ENCODE data around the gene PBX3. TPM values are rescaled to one million over a fixed set of nuclear protein-coding genes. Genes with fewer than 3 reads are reported as not detected.

The PBX3 gene
- total RNA-seq, 1 donor from 2014 or later = 57.7 TPM

- DNase-seq (ENCODE audit: low spot score) = no peak
Measured at GRCh38 chr9:125995706-125996105, 248.5 kb downstream of the PBX3 start.

- DNase-seq (ENCODE audit: low spot score) = no peak
Measured at GRCh38 chr9:125996791-125997190, 249.6 kb downstream of the PBX3 start.

- no peak for DNase-seq (ENCODE audit: low spot score)
Measured at GRCh38 chr9:125997196-125997823, 250.1 kb downstream of the PBX3 start.

GRCh38 chr9:125998837-125999503 lies 251.8 kb downstream of the PBX3 start:
- DNase-seq (ENCODE audit: low spot score) = no peak

- no peak for DNase-seq (ENCODE audit: low spot score)
Measured at GRCh38 chr9:125999504-125999881, 252.3 kb downstream of the PBX3 start.

- DNase-seq (ENCODE audit: low spot score) = no peak
Measured at GRCh38 chr9:126000256-126000655, 253.1 kb downstream of the PBX3 start.

GRCh38 chr9:126000731-126001580 lies 253.8 kb downstream of the PBX3 start:
- no peak for DNase-seq (ENCODE audit: low spot score)

- no peak for DNase-seq (ENCODE audit: low spot score)
Measured at GRCh38 chr9:126001581-126002225, 254.5 kb downstream of the PBX3 start.

- no peak for DNase-seq (ENCODE audit: low spot score)
Measured at GRCh38 chr9:126002476-126003350, 255.5 kb downstream of the PBX3 start.

GRCh38 chr9:126009047-126009446 lies 261.9 kb downstream of the PBX3 start:
- DNase-seq (ENCODE audit: low spot score) = no peak

- no peak for DNase-seq (ENCODE audit: low spot score)
Measured at GRCh38 chr9:126014726-126015125, 267.6 kb downstream of the PBX3 start.

- DNase-seq (ENCODE audit: low spot score) = no peak
Measured at GRCh38 chr9:126015424-126015823, 268.3 kb downstream of the PBX3 start.

- no peak for DNase-seq (ENCODE audit: low spot score)
Measured at GRCh38 chr9:126016579-126017290, 269.6 kb downstream of the PBX3 start.

Other genes with a start within 250 kb of the PBX3 start
- gene MAPKAP1, start 40.2 kb upstream of the PBX3 start, total RNA-seq = 63.4 TPM

Data from mucosa of gallbladder (tissue), 1 donor.